PC-9 (cell line): ENCODE results near the gene ADCY4. TPM values are rescaled to one million over a fixed set of nuclear protein-coding genes. Genes with fewer than 3 reads are reported as not detected.

Experiments
- BruUV-seq: library from RNA; stranded (reverse); fragments of 400-500 nt; replicated peaks from 2 replicates; lab custom pipeline; 2021; lab: Mats Ljungman, UMichigan
- CTCF ChIA-PET: fragments of 300-600 bp; sonication (Branson Sonifier 250); formaldehyde crosslinking; loops from one replicate; lab custom pipeline; 2022; ENCODE audit warnings: antibody characterized with exemption; lab: Charles Lee
- POLR2A ChIA-PET: fragments of 300-600 bp; sonication (Branson Sonifier 250); formaldehyde crosslinking; loops from one replicate; lab custom pipeline; 2022; ENCODE audit warnings: antibody characterized with exemption; ENCODE audit not compliant: unreplicated experiment; lab: Charles Lee
- DNase-seq, 2 experiments: peaks; one replicate each; pipeline versions ENCODE4 v3.0.0 to v3.0.0-alpha.2; 2015 to 2022; ENCODE audit warnings: mixed read lengths in 1 of 2
- H2AFZ ChIP-seq: fragments of 200-600 bp; sonication (generic); 2 replicates; pipeline ENCODE4 v1.8.1; 2017; ENCODE audit warnings: antibody characterized with exemption
- H3F3A ChIP-seq: fragments of 200-600 bp; sonication (generic); 2 replicates; pipeline ENCODE4 v1.8.1; 2017; ENCODE audit warnings: antibody characterized with exemption, mild to moderate bottlenecking, low read depth; ENCODE audit not compliant: insufficient read depth
- H3K27ac ChIP-seq: fragments of 200-600 bp; sonication (generic); 2 replicates; pipeline ENCODE4 v1.6.1; 2016; ENCODE audit warnings: mixed run types
- H3K27me3 ChIP-seq: fragments of 200-600 bp; sonication (generic); 2 replicates; pipeline ENCODE4 v1.6.1; 2016; ENCODE audit warnings: low read depth, mixed run types; ENCODE audit not compliant: insufficient read depth
- H3K36me3 ChIP-seq: fragments of 200-600 bp; sonication (generic); 2 replicates; pipeline ENCODE4 v1.6.1; 2016; ENCODE audit warnings: low read depth, mixed run types
- H3K4me1 ChIP-seq: fragments of 200-600 bp; sonication (generic); replicated peaks from 2 replicates; pipeline ENCODE4 v1.6.1; 2016; ENCODE audit warnings: mixed run types; ENCODE audit not compliant: insufficient read depth
- H3K4me2 ChIP-seq: fragments of 200-600 bp; sonication (generic); 2 replicates; pipeline ENCODE4 v1.6.1; 2017; ENCODE audit warnings: mixed run types
- H3K4me3 ChIP-seq: fragments of 200-600 bp; sonication (generic); 2 replicates; pipeline ENCODE4 v1.6.1; 2016; ENCODE audit warnings: mixed run types
- H3K79me2 ChIP-seq: fragments of 200-600 bp; sonication (generic); 2 replicates; pipeline ENCODE4 v1.6.1; 2017; ENCODE audit warnings: low read depth, mixed run types
- H3K9me2 ChIP-seq: fragments of 200-600 bp; sonication (generic); 2 replicates; pipeline ENCODE4 v1.8.1; 2017; ENCODE audit warnings: mild to moderate bottlenecking; ENCODE audit not compliant: insufficient read depth
- H3K9me3 ChIP-seq: fragments of 200-600 bp; sonication (generic); 2 replicates; pipeline ENCODE4 v1.8.1; 2016; ENCODE audit warnings: low read depth; ENCODE audit not compliant: insufficient read depth
- H4K20me1 ChIP-seq: fragments of 200-600 bp; sonication (generic); 2 replicates; pipeline ENCODE4 v1.8.1; 2017; ENCODE audit not compliant: insufficient read depth
- CTCF ChIP-seq: fragments of 200-600 bp; sonication (generic); conservative IDR thresholded peaks from 2 replicates; pipeline ENCODE4 v1.6.1; 2017; ENCODE audit warnings: mixed run types, antibody characterized with exemption, mild to moderate bottlenecking, moderate library complexity
- EZH2 ChIP-seq: fragments of 200-600 bp; sonication (generic); IDR thresholded peaks from 2 replicates; pipeline ENCODE4 v1.8.0; 2017; ENCODE audit warnings: antibody characterized with exemption, low read depth
- intact Hi-C: fragments of 100-400 bp; cut with micrococcal nuclease; formaldehyde crosslinking; loops from one replicate; pipeline ENCODE4 v1.10.0; 2022; ENCODE audit not compliant: unreplicated experiment
- total RNA-seq: library from RNA; stranded (reverse); gene quantifications from 2 replicates; pipeline ENCODE4 v1.2.3, GENCODE V29; 2021

Gene ADCY4
- total RNA-seq, 1 experiment from 2014 or later: 1.8 TPM

- no peak overlapping the region for H3K27ac ChIP-seq
- POLR2A ChIA-PET: interaction anchor here (0.6 to 0.7 kb wide), 2 partner anchors 8 to 18 kb away, joined by 3 to 9 read pairs; no protein-coding TSS in a partner anchor
- TF ChIP-seq EZH2: no peak
These were observed 13.3 kb upstream of the ADCY4 start for GRCh38 chr14:24348186-24348585.

GRCh38 chr14:24347134-24347533 is 12.3 kb upstream of the ADCY4 start:
- H3K27ac ChIP-seq: no peak overlapping the region
- no peaks in the 10 kb centered on the region for H3K9me2 ChIP-seq
- no peaks in the 10 kb centered on the region for H3K4me1 ChIP-seq
- no peaks in the 10 kb centered on the region for H3F3A ChIP-seq
- no peak overlapping the region for H3K4me2 ChIP-seq
- TF ChIP-seq CTCF: no peak
- TF ChIP-seq EZH2: no peak
- H3K4me3 ChIP-seq: no peak overlapping the region
- CTCF ChIA-PET: interaction anchor here (1.1 kb wide), 1 partner anchor 84 kb away, joined by 5 read pairs; no protein-coding TSS in a partner anchor
- no peaks in the 10 kb centered on the region for H3K36me3 ChIP-seq
- H3K9me3 ChIP-seq: no peaks in the 10 kb centered on the region
- H3K79me2 ChIP-seq: no peaks in the 10 kb centered on the region
- no TSS peak for BruUV-seq
- H3K27me3 ChIP-seq: no peaks in the 10 kb centered on the region
- H2AFZ ChIP-seq: no peak overlapping the region
- DNase-seq: no peak
- no peaks in the 10 kb centered on the region for H4K20me1 ChIP-seq
- intact Hi-C loops: no loop called here
- POLR2A ChIA-PET: interaction anchor here (0.6 kb wide), 1 partner anchor 33 kb away, joined by 3 read pairs; no protein-coding TSS in a partner anchor

More at GRCh38 chr14:24348186-24348585, 13.3 kb upstream of the ADCY4 start:
- H3K4me3 ChIP-seq: no peak overlapping the region
- H3K79me2 ChIP-seq: no peaks in the 10 kb centered on the region
- H3K36me3 ChIP-seq: no peaks in the 10 kb centered on the region
- no peaks in the 10 kb centered on the region for H3K4me1 ChIP-seq
- no peaks in the 10 kb centered on the region for H4K20me1 ChIP-seq
- H3F3A ChIP-seq: no peaks in the 10 kb centered on the region
- intact Hi-C loops: no loop called here
- H3K9me2 ChIP-seq: no peaks in the 10 kb centered on the region
- no peak overlapping the region for H2AFZ ChIP-seq
- no peaks in the 10 kb centered on the region for H3K27me3 ChIP-seq
- H3K4me2 ChIP-seq: no peak overlapping the region
- no peaks in the 10 kb centered on the region for H3K9me3 ChIP-seq
- no TSS peak for BruUV-seq
- CTCF ChIA-PET: interaction anchor here (0.6 kb wide), 1 partner anchor 258 kb away, joined by 4 read pairs; no protein-coding TSS in a partner anchor
- no peak for DNase-seq

- H3K9me2 ChIP-seq: no peaks in the 10 kb centered on the region
- H3F3A ChIP-seq: no peaks in the 10 kb centered on the region
- BruUV-seq: no TSS peak
- no peak overlapping the region for H3K4me3 ChIP-seq
- no peak overlapping the region for H3K4me2 ChIP-seq
- ChIA-PET POLR2A (no interaction called here), CTCF (no interaction called here)
- H2AFZ ChIP-seq: no peak overlapping the region
- no peak for TF ChIP-seq EZH2
- no peak for TF ChIP-seq CTCF
- no peak for DNase-seq
- H3K27me3 ChIP-seq: no peaks in the 10 kb centered on the region
- no peak overlapping the region for H3K27ac ChIP-seq
- H3K9me3 ChIP-seq: no peaks in the 10 kb centered on the region
- intact Hi-C loops: no loop called here
- no peaks in the 10 kb centered on the region for H4K20me1 ChIP-seq
- H3K36me3 ChIP-seq: no peaks in the 10 kb centered on the region
- no peaks in the 10 kb centered on the region for H3K4me1 ChIP-seq
- H3K79me2 ChIP-seq: no peaks in the 10 kb centered on the region
These were observed 9.2 kb upstream of the ADCY4 start for GRCh38 chr14:24343795-24344660.
